ENCODE measurements around the gene CD9. TPM values are rescaled to one million over a fixed set of nuclear protein-coding genes. Genes with fewer than 3 reads are reported as not detected.

Gene CD9
- polyA plus RNA-seq, 3 donors = 7.6 to 323 (median 7.7) TPM

GRCh38 chr12:6165395-6165794 lies 34.8 kb upstream of the CD9 start:
- no peak overlapping the region for H3K9ac ChIP-seq (ENCODE audit: insufficient read depth, low read length, poor library complexity, severe bottlenecking)
- no peak overlapping the region for H3K4me3 Mint-ChIP-seq
- DNase-seq = no peak
- no peak overlapping the region for H3K27ac ChIP-seq (ENCODE audit: low read depth in 1 of 2, low read length in 2 of 2)
- H3K27me3 ChIP-seq (ENCODE audit: control insufficient read depth in 2 of 2, insufficient read depth in 2 of 2, low read length in 2 of 2) = no peaks in the 10 kb centered on the region
- no peak overlapping the region for H3K4me3 ChIP-seq (replicated peaks in 1 of 3; ENCODE audit: low read depth in 2 of 3, low read length in 3 of 3)
- no peaks in the 10 kb centered on the region for H3K9me3 ChIP-seq (replicated peaks in 1 of 2; ENCODE audit: control insufficient read depth in 1 of 2, insufficient read depth in 1 of 2, low read length in 2 of 2)
- intact Hi-C loops (cut with micrococcal nuclease) = no loop called here
- H3K4me2 ChIP-seq (replicated peaks; ENCODE audit: extremely low read depth, low read length, poor library complexity, severe bottlenecking) = no peak overlapping the region
- H3K4me1 ChIP-seq (ENCODE audit: control insufficient read depth in 1 of 2, insufficient read depth in 2 of 2, low read length in 2 of 2) = peaks cover 48 to 57% of the 10 kb centered on the region in 2 donors
- peaks cover 0 to 1% (median 0%) of the 10 kb centered on the region in 7 donors for H3K9me3 Mint-ChIP-seq
- peaks cover 77% of the 10 kb centered on the region for H3K4me1 Mint-ChIP-seq
- H3K36me3 Mint-ChIP-seq = peaks cover 0 to 6% of the 10 kb centered on the region in 2 donors
- no peaks in the 10 kb centered on the region for H3K79me2 ChIP-seq (ENCODE audit: insufficient read depth, low read length)
- H3K27ac Mint-ChIP-seq = peak overlapping the region in 4 of 7 donors; percentile 24 to 100 (median 78)
- no peaks in the 10 kb centered on the region for H3K36me3 ChIP-seq (replicated peaks in 1 of 2; ENCODE audit: control insufficient read depth in 1 of 2, insufficient read depth in 2 of 2, low read length in 2 of 2)
- no peak overlapping the region for H2AFZ ChIP-seq (ENCODE audit: insufficient read depth, low read depth, low read length, poor library complexity, severe bottlenecking)
- WGBS (ENCODE audit: insufficient coverage) = 100% methylated on average over 1 of the region's 2 CpGs
- no peaks in the 10 kb centered on the region for H4K20me1 ChIP-seq (ENCODE audit: insufficient read depth, low read length)
- peaks cover 6 to 12% (median 7%) of the 10 kb centered on the region in 3 donors for H3K27me3 Mint-ChIP-seq (ENCODE audit: low read depth in 3 of 3)
- no peak for TF ChIP-seq CTCF (IDR thresholded peaks at IDR 0.05)

- H3K36me3 ChIP-seq (replicated peaks in 1 of 2; ENCODE audit: control insufficient read depth in 1 of 2, insufficient read depth in 2 of 2, low read length in 2 of 2) = no peaks in the 10 kb centered on the region
- Mint-ChIP-seq H3K9me3 (peaks cover 0 to 1% (median 0%) of the 10 kb centered on the region in 7 donors), H3K36me3 (no peaks in the 10 kb centered on the region), H3K27ac (peak overlapping the region; percentile 99 to 100 (median 100)), H3K27me3 (ENCODE audit: low read depth in 3 of 3) (no peaks in the 10 kb centered on the region), H3K4me1 (peaks cover 64% of the 10 kb centered on the region), H3K4me3 (peak overlapping the region in 1 of 2 donors; percentile 39)
- peak overlapping the region in 1 of 3 experiments; percentile 18 for H3K4me3 ChIP-seq (replicated peaks in 1 of 3; ENCODE audit: low read depth in 2 of 3, low read length in 3 of 3)
- peak overlapping the region; percentile 84 for H3K9ac ChIP-seq (ENCODE audit: insufficient read depth, low read length, poor library complexity, severe bottlenecking)
- no peaks in the 10 kb centered on the region for H3K27me3 ChIP-seq (ENCODE audit: control insufficient read depth in 2 of 2, insufficient read depth in 2 of 2, low read length in 2 of 2)
- no peak for DNase-seq
- intact Hi-C loops (cut with micrococcal nuclease) = loop anchor here in 1 of 2 donors (2.0 kb wide), 1 partner anchor 26 kb away; no protein-coding TSS in a partner anchor
- no peaks in the 10 kb centered on the region for H4K20me1 ChIP-seq (ENCODE audit: insufficient read depth, low read length)
- no peaks in the 10 kb centered on the region for H3K9me3 ChIP-seq (replicated peaks in 1 of 2; ENCODE audit: control insufficient read depth in 1 of 2, insufficient read depth in 1 of 2, low read length in 2 of 2)
- peak overlapping the region; percentile 97 to 100 for H3K27ac ChIP-seq (ENCODE audit: low read depth in 1 of 2, low read length in 2 of 2)
- H3K4me1 ChIP-seq (ENCODE audit: control insufficient read depth in 1 of 2, insufficient read depth in 2 of 2, low read length in 2 of 2) = peaks cover 49 to 55% of the 10 kb centered on the region in 2 donors
- peak overlapping the region; percentile 59 for H2AFZ ChIP-seq (ENCODE audit: insufficient read depth, low read depth, low read length, poor library complexity, severe bottlenecking)
- TF ChIP-seq CTCF (IDR thresholded peaks at IDR 0.05) = no peak
- peak overlapping the region; percentile 18 for H3K4me2 ChIP-seq (replicated peaks; ENCODE audit: extremely low read depth, low read length, poor library complexity, severe bottlenecking)
- 24% methylated on average over 4 of the region's 6 CpGs for WGBS (ENCODE audit: insufficient coverage)
- no peaks in the 10 kb centered on the region for H3K79me2 ChIP-seq (ENCODE audit: insufficient read depth, low read length)
Measured at GRCh38 chr12:6166808-6167207, 33.4 kb upstream of the CD9 start.

Measured in CD14-positive monocyte (primary cell).